Hematopoietic multipotent progenitor cell treated with erythropoietin and hydrocortisone succinate and interleukin-3 and kit ligand, for 15 days (in vitro differentiated cells): Measurements from ENCODE around the gene MEF2C.

Experiments
- DNase-seq: peaks from one replicate; pipeline ENCODE4 v3.0.0-alpha.2; 2015; ENCODE audit warnings: low spot score

Gene MEF2C

GRCh38 chr5:88827997-88828396 is 55.0 kb downstream of the MEF2C start:
- no peak for DNase-seq

- no peak for DNase-seq
Measured at GRCh38 chr5:88826646-88827585, 56.1 kb downstream of the MEF2C start.

DNA sequence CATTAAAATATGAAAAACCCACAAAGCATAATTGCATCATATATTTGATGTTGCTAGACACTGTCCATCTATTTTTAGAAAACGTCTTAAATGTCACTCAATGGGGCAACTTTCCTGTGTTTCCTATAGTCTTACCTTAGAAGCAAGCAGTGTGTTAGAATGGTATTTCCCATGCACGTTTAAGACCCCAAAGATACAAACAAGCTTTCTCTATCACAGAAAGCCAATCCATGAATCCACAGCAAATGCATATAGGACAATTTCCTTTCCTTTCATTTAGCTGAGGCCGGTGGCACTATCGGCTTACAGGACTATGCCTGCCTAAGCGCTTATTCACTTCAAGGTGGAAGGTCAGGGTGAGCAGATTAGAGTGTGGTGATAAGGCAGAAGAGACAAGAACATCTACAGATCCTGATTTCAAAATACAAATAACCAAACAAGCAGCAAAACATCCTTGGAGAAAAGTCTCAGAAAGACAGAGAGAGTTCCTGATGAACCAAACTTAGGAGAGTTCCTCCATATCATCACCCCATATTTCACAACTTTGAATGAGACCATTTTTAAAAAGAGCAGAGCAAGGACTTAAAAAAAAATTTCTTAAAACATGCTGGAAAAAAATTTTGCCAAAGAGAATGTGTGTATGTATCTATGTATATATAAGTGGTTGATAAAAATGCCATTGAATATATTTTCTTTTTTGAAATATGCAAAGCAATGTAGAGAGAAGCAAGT is 57.2 kb downstream of the MEF2C start:
- no peak for DNase-seq

DNA sequence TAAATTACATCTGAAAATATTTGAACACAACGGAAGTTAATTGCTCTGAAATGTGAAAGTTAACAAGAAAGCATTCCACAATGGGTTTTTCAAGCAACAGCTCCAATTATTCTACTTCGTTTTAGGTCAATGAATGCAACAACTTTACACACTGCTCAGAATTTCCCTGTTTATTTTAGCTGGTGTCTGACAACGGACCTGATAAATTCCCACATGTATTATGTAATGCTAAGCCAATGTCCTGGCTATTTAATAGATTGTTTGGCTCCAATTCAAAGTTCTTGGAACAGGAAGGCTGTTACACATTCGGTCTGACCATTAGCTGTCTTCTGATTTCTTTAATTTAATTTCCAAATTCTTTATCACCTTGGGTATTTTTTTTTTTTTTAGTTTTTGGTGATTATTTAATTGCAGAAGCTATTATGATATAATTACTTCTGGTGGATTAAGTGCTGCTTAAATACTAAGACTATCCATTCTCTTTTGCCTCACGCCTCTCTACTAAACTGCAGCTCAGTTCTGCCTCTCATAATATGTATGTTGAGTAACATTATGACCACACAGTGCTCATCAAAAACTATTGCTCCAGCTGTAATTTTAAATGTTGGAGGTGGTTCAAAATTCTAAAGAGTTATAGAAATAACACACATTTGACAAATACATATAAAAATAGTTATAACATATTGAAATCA is 57.9 kb downstream of the MEF2C start:
- no peak for DNase-seq

- no peak for DNase-seq
Measured at GRCh38 chr5:88824141-88824540, 58.8 kb downstream of the MEF2C start.

- no peak for DNase-seq
Measured at GRCh38 chr5:88823201-88823600, 59.8 kb downstream of the MEF2C start.

DNA sequence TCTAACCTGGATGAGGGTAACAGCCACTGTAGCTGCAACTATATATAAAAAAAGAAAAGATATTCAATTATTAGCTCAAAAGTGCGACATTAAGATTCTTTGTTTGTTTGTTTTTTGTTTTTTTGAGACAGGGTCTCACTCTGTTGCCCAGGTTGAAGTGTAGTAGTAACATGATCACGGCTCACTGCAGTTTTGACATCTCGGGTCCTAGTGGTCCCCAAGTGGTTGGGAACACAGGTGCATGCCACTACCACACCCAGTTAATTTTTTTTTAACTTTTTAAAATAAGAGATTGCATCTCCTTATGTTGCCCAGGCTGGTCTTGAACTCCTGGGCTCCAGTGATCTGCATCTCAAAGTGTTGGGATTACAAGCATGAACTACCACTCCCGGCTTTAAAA is 61.8 kb downstream of the MEF2C start:
- no peak for DNase-seq

DNA sequence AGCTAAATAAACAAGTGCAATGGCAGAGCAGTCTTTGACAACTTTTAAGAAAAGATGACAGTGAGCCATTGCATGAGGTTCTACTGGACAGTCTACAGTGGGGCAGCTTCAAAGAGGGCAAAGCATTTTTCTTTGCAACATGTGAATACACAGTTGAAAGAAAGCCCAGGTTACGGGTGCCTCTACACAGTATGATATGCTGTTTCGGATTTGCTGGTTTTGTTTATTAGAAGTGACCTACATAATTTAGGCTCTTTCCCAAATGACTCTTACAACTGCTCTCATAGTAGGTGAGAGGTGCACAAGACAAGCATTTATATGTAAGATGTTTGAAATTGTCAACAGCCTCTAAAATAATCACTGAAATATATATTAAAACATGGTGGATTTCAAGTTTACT is 62.4 kb downstream of the MEF2C start:
- no peak for DNase-seq

DNA sequence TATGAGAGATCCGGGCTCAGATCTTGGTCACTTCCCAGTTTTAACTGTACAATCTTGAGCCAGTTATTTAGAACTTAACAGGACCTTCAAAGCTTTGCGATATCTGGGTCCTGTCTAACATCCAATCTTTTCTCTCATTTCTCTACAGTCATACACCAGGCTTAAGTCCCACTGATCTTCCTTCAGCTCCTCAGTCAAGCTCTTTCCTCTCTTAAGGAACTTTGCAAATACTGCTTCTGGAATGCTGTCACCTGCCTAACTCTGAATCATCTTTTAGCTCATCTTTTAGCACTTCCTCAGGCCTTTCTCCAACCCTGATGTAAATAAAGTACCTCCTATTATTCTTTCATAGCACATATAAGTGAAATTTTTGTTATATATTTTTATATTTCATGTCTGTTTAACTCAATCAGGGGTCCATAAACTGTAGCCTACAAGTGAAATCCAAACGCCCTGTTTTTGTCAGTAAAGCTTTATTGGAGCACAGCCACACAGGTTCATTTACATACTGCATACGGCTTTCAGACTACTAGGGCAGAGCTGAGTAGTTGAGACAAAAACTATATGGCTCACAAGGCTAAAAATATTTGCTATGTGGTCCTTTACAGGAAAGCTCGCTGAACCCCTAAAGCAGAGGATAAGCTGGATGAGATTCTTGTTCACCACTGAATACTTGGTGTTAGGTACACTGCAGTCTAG is 63.5 kb downstream of the MEF2C start:
- DNase-seq: no peak

DNA sequence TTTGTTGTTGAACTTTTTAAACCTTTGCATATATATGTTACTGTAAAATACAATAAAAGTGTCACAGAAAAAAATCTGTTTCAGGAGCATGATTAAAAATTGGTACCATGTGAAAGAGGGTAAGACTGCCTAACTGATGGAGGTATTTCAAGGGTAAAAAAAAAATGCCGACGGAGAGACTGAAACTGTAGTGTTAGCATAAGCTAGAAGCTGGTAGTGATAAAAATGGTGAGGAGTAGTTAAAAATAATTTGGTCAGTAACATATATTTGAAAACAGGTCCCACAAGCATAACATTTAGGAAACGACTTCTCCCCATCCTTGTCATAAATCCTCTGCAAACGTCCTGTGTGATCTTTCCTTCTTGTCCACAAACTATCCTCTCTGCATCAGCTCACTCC is 64.7 kb downstream of the MEF2C start:
- no peak for DNase-seq

- DNase-seq: no peak
Measured at GRCh38 chr5:88816195-88816594, 66.8 kb downstream of the MEF2C start.

DNA sequence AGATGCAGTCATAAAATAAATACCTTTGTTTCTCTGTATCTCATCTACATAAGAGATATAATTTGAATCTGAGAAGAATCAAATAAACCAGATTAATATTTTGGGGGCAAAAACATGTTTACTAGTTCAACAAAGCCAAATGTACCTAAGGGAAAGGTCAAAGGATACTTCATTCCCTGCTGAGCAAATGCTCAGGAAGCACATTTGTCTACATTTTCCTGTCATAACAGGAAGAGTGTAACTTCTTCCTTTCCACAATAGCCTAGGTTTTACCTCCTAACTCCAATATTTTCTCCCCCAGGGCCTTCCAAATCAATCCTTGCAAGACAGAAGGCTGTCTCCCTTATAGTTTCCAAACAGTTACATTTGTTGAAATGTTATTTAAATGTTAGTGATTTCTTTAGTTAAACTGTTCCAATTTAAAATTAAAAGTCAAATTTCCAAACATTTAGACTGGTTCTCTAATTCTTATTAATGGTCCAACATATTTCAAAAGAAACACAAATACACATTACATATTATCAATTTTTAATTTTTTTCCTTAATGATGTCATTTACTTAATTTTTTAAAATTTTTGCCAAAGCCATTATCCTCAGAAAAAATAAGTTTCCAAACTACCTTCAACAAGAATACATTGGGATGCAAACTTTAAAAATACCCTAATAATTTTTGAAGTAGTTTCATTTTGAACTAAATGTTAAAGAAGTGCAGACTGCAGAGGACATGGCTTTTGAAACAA is 67.8 kb downstream of the MEF2C start:
- DNase-seq: no peak

DNA sequence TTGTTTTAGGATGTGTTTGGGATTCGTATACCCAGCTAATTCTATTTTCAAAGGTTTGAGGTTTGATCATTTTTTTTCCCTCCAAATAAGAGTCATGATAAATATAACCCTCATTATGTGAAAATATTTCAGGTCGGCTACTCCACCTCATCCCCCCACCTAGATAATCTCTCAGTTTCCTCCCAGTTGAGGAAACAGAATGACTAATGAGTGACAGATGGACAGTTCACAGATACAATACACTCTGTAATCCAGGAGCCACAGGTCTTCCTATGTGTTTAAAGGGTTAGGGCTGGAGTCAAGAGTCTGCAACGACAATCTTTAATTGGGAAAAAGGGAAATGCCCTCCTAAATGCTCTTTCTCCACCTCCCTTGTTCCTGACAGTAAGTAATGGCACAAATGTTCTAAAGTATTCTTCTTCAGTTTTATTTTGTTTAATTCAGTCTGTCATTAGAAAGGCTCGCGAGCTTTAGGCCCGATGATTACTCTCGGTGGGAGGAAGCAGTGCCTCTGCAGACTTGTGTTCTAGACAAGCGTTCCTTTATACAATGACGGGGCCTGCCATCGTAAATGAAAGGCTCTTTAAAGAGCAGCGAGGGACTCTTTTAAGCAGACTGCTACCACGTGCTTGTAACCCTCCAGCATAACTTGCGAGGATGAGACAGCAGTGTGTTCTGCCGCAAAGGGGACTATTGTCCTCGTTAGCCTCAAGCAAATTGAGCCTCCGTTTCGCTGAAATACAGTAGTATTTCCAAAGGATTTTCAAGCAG is 69.0 kb downstream of the MEF2C start:
- DNase-seq: no peak

DNA sequence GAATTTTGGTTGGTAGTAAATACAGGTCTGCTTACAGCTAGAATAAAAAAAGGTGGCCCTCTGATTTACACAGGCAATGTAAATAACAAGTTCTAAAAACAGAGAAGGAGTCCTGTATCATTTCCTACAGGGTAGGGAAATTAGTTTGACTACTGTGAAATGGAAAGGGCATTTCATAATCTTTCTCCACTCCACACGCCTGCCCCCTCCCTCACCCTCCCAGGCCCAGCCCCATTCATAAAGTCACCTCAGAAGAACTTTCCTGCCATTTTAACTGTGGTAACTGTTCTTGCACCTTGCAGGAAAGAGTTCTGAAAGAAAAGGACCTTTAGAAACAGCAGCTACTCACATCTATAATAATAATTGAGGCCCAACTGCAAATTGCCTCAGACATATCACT is 69.7 kb downstream of the MEF2C start:
- DNase-seq: no peak

- no peak for DNase-seq
Measured at GRCh38 chr5:88808153-88808552, 74.8 kb downstream of the MEF2C start.

- DNase-seq: no peak
Measured at GRCh38 chr5:88807327-88807726, 75.7 kb downstream of the MEF2C start.

- no peak for DNase-seq
Measured at GRCh38 chr5:88806338-88806737, 76.6 kb downstream of the MEF2C start.

DNA sequence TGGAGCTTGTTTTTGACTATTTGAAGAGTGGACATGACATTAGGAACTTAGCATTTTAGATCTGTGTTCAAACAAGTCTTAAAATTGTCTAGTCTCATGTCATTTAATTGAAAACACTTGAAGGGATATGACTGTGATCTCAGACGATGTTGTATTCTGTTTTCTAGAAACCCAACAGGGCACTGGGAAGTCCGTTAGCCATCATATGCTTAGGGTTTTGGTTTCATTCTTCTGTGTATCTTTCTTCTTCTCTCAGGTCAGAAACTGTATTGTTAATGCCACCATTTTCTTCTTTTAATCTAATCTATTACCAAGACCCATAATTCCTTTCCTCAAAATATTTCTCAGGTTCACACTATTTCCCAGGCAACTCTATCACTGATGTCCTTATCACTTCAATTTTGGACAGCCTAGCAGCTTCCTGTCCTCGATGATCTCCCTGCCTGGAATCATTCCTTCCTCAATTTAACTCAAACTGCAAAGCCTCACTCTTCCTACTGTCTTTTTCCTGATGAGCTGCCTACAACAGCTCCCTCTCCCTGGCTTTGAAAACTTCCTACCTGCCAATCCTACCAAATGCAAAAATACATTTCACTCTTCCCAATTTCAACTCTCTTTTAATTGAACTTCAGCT is 77.7 kb downstream of the MEF2C start:
- no peak for DNase-seq

- DNase-seq: no peak
Measured at GRCh38 chr5:88804444-88804843, 78.5 kb downstream of the MEF2C start.

- DNase-seq: no peak
Measured at GRCh38 chr5:88803309-88803708, 79.7 kb downstream of the MEF2C start.
